ENCODE results near the gene EHMT1. TPM values are rescaled to one million over a fixed set of nuclear protein-coding genes. Genes with fewer than 3 reads are reported as not detected.

EHMT1 gene
- total RNA-seq, 1 experiment from 2014 or later: 63.9 TPM

DNA sequence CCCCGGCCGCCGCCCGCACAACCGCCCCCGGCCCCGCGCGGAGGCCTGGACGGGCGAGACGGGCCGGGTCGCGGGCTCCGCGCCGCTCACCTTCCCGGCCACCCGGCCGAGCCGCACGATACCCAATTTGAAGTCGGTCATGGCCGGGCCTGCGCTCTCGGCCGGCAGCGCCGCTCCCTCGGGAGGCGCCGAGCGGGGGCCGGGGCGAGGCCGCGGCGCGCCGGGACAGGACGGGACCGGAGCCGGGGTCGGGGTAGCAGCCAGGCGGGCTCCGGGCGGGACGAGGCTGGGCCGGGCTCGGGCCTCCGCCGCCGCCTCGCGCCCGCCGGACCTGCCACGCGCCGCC is 28.7 kb upstream of the EHMT1 start:
- ChIA-PET CTCF (no interaction called here), POLR2A (interaction anchor here (0.6 kb wide), 1 partner anchor 149 kb away, joined by 3 read pairs; the partner anchor contains the start of gene ENTPD8)
- intact Hi-C loops (cut with micrococcal nuclease; ENCODE audit: unreplicated experiment) (no loop called here), in situ Hi-C loops (cut with HindIII; ENCODE audit: low pct_unique_long_range_greater_than_20kb, low sequenced_read_pairs) (no loop called here)
- H3K27ac ChIP-seq (ENCODE audit: low read length): no peak overlapping the region
- H3K9me3 ChIP-seq (ENCODE audit: control insufficient read depth, insufficient read depth, low read depth, low read length): no peaks in the 10 kb centered on the region
- peaks cover 3% of the 10 kb centered on the region; the same call in 1 of the 2 replicates for H3K4me1 ChIP-seq (ENCODE audit: control insufficient read depth, insufficient read depth, low read length)
- DNase-seq (ENCODE audit: low read depth, low spot score): no peak
- no peaks in the 10 kb centered on the region for H3K27me3 ChIP-seq (ENCODE audit: control insufficient read depth, insufficient read depth, low read length)
- peak; percentile 52 for ATAC-seq
- H3K36me3 ChIP-seq (ENCODE audit: control insufficient read depth, insufficient read depth, low read length): no peaks in the 10 kb centered on the region; the same call in 1 of the 2 replicates
- TF ChIP-seq TCF7L2 (IDR thresholded peaks at IDR 0.05; ENCODE audit: low read depth, low read length) (no peak), POLR2AphosphoS5 (IDR thresholded peaks at IDR 0.05; ENCODE audit: low read depth, low read length) (no peak), SIN3A (IDR thresholded peaks at IDR 0.05; ENCODE audit: borderline replicate concordance, insufficient read depth, low read depth, low read length) (no peak)
- TF ChIP-seq, protein P1, sequence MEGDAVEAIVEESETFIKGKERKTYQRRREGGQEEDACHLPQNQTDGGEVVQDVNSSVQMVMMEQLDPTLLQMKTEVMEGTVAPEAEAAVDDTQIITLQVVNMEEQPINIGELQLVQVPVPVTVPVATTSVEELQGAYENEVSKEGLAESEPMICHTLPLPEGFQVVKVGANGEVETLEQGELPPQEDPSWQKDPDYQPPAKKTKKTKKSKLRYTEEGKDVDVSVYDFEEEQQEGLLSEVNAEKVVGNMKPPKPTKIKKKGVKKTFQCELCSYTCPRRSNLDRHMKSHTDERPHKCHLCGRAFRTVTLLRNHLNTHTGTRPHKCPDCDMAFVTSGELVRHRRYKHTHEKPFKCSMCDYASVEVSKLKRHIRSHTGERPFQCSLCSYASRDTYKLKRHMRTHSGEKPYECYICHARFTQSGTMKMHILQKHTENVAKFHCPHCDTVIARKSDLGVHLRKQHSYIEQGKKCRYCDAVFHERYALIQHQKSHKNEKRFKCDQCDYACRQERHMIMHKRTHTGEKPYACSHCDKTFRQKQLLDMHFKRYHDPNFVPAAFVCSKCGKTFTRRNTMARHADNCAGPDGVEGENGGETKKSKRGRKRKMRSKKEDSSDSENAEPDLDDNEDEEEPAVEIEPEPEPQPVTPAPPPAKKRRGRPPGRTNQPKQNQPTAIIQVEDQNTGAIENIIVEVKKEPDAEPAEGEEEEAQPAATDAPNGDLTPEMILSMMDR (IDR thresholded peaks at IDR 0.05): no peak
- TF ChIP-seq, protein P2, sequence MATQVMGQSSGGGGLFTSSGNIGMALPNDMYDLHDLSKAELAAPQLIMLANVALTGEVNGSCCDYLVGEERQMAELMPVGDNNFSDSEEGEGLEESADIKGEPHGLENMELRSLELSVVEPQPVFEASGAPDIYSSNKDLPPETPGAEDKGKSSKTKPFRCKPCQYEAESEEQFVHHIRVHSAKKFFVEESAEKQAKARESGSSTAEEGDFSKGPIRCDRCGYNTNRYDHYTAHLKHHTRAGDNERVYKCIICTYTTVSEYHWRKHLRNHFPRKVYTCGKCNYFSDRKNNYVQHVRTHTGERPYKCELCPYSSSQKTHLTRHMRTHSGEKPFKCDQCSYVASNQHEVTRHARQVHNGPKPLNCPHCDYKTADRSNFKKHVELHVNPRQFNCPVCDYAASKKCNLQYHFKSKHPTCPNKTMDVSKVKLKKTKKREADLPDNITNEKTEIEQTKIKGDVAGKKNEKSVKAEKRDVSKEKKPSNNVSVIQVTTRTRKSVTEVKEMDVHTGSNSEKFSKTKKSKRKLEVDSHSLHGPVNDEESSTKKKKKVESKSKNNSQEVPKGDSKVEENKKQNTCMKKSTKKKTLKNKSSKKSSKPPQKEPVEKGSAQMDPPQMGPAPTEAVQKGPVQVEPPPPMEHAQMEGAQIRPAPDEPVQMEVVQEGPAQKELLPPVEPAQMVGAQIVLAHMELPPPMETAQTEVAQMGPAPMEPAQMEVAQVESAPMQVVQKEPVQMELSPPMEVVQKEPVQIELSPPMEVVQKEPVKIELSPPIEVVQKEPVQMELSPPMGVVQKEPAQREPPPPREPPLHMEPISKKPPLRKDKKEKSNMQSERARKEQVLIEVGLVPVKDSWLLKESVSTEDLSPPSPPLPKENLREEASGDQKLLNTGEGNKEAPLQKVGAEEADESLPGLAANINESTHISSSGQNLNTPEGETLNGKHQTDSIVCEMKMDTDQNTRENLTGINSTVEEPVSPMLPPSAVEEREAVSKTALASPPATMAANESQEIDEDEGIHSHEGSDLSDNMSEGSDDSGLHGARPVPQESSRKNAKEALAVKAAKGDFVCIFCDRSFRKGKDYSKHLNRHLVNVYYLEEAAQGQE (IDR thresholded peaks at IDR 0.05; ENCODE audit: insufficient read depth in 1 of 2, low read depth in 2 of 2, low read length in 1 of 2): no peak
- H3K4me3 ChIP-seq (ENCODE audit: low read depth in 2 of 2, low read length in 2 of 2): peak overlapping the region in 1 of 2 experiments; percentile 57; a peak in 2 of 4 replicates
- BruUV-seq (replicated peaks): no TSS peak

- no peak for DNase-seq (ENCODE audit: low read depth, low spot score)
- POLR2A ChIA-PET: interaction anchor here (0.6 kb wide), 2 partner anchors 14 to 149 kb away, joined by 3 to 8 read pairs; partner anchors contain the start of gene ENTPD8
- intact Hi-C loops (cut with micrococcal nuclease; ENCODE audit: unreplicated experiment): no loop called here
These were observed 28.1 kb upstream of the EHMT1 start, which contains the start of gene ZMYND19 for GRCh38 chr9:137590469-137591383. ZMYND19 (minus strand) TSS chr9:137590512; CDS start chr9:137590263, 249 bp downstream.

More at GRCh38 chr9:137590469-137591383, 28.1 kb upstream of the EHMT1 start, which contains the start of gene ZMYND19:
- Histone ChIP-seq H3K9me3 (ENCODE audit: control insufficient read depth, insufficient read depth, low read depth, low read length) (no peaks in the 10 kb centered on the region), H3K36me3 (ENCODE audit: control insufficient read depth, insufficient read depth, low read length) (no peaks in the 10 kb centered on the region; the same call in 1 of the 2 replicates), H3K4me1 (ENCODE audit: control insufficient read depth, insufficient read depth, low read length) (peaks cover 3% of the 10 kb centered on the region; the same call in 1 of the 2 replicates), H3K4me3 (ENCODE audit: low read depth in 2 of 2, low read length in 2 of 2) (peak within 1 kb of the TSS; percentile 59 to 63), H3K27me3 (ENCODE audit: control insufficient read depth, insufficient read depth, low read length) (no peaks in the 10 kb centered on the region), H3K27ac (ENCODE audit: low read length) (0 out of 2 replicates have a peak within 1 kb of the TSS, but pooled peaks have one; percentile 54)
- peak; percentile 83; the same call in 1 of the 2 replicates for TF ChIP-seq SIN3A (IDR thresholded peaks at IDR 0.05; ENCODE audit: borderline replicate concordance, insufficient read depth, low read depth, low read length)
- no peak; the same call in 1 of the 2 replicates for TF ChIP-seq POLR2AphosphoS5 (IDR thresholded peaks at IDR 0.05; ENCODE audit: low read depth, low read length)
- no peak for TF ChIP-seq TCF7L2 (IDR thresholded peaks at IDR 0.05; ENCODE audit: low read depth, low read length)
- TF ChIP-seq, protein P2 (IDR thresholded peaks at IDR 0.05; ENCODE audit: insufficient read depth in 1 of 2, low read depth in 2 of 2, low read length in 1 of 2): no peak
- TF ChIP-seq, protein P1 (IDR thresholded peaks at IDR 0.05): no peak
- ATAC-seq: peak; percentile 98
- CTCF ChIA-PET: no interaction called here
- no TSS peak for BruUV-seq (replicated peaks)
- in situ Hi-C loops (cut with HindIII; ENCODE audit: low pct_unique_long_range_greater_than_20kb, low sequenced_read_pairs): no loop called here

Data from Panc1 (cell line).